ENCODE data around the gene ZNF345. TPM values are rescaled to one million over a fixed set of nuclear protein-coding genes. Genes with fewer than 3 reads are reported as not detected.

Gene ZNF345
- polyA plus RNA-seq, 1 of the 3 experiments (the other 2 are of a cell fraction) = 2.4 TPM

- no peak for TF ChIP-seq FOXJ3 (CRISPR knock-in tag; IDR thresholded peaks at IDR 0.05)
- TF ChIP-seq, protein P1, sequence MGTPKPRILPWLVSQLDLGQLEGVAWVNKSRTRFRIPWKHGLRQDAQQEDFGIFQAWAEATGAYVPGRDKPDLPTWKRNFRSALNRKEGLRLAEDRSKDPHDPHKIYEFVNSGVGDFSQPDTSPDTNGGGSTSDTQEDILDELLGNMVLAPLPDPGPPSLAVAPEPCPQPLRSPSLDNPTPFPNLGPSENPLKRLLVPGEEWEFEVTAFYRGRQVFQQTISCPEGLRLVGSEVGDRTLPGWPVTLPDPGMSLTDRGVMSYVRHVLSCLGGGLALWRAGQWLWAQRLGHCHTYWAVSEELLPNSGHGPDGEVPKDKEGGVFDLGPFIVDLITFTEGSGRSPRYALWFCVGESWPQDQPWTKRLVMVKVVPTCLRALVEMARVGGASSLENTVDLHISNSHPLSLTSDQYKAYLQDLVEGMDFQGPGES (IDR thresholded peaks at IDR 0.05; ENCODE audit: low read depth, low read length) = no peak
These were observed 26.6 kb downstream of the ZNF345 start (continued) for GRCh38 chr19:36876993-36877938.

- Histone ChIP-seq H3K27ac (ENCODE audit: low read depth in 2 of 2, low read length in 1 of 2) (no peak overlapping the region), H3K9ac (no peak overlapping the region), H3K36me3 (replicated peaks in 1 of 2; ENCODE audit: control insufficient read depth in 1 of 2, insufficient read depth in 2 of 2, low read length in 1 of 2) (peaks cover 50 to 75% of the 10 kb centered on the region in 2 experiments), H3K9me3 (peaks cover 67% of the 10 kb centered on the region), H2AFZ (ENCODE audit: low read depth) (no peak overlapping the region), H3F3A (replicated peaks; ENCODE audit: insufficient read depth) (no peaks in the 10 kb centered on the region), H3K4me1 (ENCODE audit: control insufficient read depth in 1 of 2, insufficient read depth in 2 of 2, low read depth in 1 of 2, low read length in 1 of 2) (no peaks in the 10 kb centered on the region), H4K20me1 (ENCODE audit: insufficient read depth) (no peaks in the 10 kb centered on the region), H3K4me2 (no peak overlapping the region), H3K27me3 (ENCODE audit: insufficient read depth) (no peaks in the 10 kb centered on the region), H3K4me3 (ENCODE audit: low read depth in 2 of 2, low read length in 1 of 2) (peak overlapping the region in 1 of 2 experiments; percentile 19; a peak in 1 of 4 replicates), H3K9me2 (no peaks in the 10 kb centered on the region), H3K79me2 (ENCODE audit: insufficient read depth) (no peaks in the 10 kb centered on the region)
- ChIA-PET POLR2A (no interaction called here), CTCF (no interaction called here)
- TF ChIP-seq FOXJ3 (CRISPR knock-in tag; IDR thresholded peaks at IDR 0.05) = no peak
- no peak for TF ChIP-seq TCF12 (IDR thresholded peaks at IDR 0.05)
- no peak for TF ChIP-seq NRF1 (IDR thresholded peaks at IDR 0.05; ENCODE audit: low read depth, low read length)
- TF ChIP-seq, protein P2, sequence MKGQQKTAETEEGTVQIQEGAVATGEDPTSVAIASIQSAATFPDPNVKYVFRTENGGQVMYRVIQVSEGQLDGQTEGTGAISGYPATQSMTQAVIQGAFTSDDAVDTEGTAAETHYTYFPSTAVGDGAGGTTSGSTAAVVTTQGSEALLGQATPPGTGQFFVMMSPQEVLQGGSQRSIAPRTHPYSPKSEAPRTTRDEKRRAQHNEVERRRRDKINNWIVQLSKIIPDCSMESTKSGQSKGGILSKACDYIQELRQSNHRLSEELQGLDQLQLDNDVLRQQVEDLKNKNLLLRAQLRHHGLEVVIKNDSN (IDR thresholded peaks at IDR 0.05; ENCODE audit: borderline replicate concordance, low read depth) = no peak
- no peak for TF ChIP-seq FOXM1 (IDR thresholded peaks at IDR 0.05; ENCODE audit: low read depth)
- TF ChIP-seq SIN3A (IDR thresholded peaks at IDR 0.05; ENCODE audit: borderline replicate concordance, low read depth, low read length) = no peak
- TF ChIP-seq, protein P3, sequence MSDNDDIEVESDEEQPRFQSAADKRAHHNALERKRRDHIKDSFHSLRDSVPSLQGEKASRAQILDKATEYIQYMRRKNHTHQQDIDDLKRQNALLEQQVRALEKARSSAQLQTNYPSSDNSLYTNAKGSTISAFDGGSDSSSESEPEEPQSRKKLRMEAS (IDR thresholded peaks at IDR 0.05; ENCODE audit: low read depth) = no peak
- TF ChIP-seq, protein P4, sequence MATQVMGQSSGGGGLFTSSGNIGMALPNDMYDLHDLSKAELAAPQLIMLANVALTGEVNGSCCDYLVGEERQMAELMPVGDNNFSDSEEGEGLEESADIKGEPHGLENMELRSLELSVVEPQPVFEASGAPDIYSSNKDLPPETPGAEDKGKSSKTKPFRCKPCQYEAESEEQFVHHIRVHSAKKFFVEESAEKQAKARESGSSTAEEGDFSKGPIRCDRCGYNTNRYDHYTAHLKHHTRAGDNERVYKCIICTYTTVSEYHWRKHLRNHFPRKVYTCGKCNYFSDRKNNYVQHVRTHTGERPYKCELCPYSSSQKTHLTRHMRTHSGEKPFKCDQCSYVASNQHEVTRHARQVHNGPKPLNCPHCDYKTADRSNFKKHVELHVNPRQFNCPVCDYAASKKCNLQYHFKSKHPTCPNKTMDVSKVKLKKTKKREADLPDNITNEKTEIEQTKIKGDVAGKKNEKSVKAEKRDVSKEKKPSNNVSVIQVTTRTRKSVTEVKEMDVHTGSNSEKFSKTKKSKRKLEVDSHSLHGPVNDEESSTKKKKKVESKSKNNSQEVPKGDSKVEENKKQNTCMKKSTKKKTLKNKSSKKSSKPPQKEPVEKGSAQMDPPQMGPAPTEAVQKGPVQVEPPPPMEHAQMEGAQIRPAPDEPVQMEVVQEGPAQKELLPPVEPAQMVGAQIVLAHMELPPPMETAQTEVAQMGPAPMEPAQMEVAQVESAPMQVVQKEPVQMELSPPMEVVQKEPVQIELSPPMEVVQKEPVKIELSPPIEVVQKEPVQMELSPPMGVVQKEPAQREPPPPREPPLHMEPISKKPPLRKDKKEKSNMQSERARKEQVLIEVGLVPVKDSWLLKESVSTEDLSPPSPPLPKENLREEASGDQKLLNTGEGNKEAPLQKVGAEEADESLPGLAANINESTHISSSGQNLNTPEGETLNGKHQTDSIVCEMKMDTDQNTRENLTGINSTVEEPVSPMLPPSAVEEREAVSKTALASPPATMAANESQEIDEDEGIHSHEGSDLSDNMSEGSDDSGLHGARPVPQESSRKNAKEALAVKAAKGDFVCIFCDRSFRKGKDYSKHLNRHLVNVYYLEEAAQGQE (IDR thresholded peaks at IDR 0.05; ENCODE audit: low read depth, low read length) = no peak
- WGBS (ENCODE audit: low lambda C conversion rate) = 76% methylated on average over 3 of the region's 3 CpGs
- no peak for DNase-seq
These were observed 41.2 kb downstream of the ZNF345 start for GRCh38 chr19:36891768-36892357.
